ENCODE measurements around the gene SLC38A9.

GRCh38 chr5:55620009-55620765, 91.9 kb downstream of the SLC38A9 start:
- TF ChIP-seq CTCF (IDR thresholded peaks at IDR 0.05) (no peak), POLR2A (IDR thresholded peaks at IDR 0.05) (no peak), EP300 (IDR thresholded peaks at IDR 0.05; ENCODE audit: low read depth) (no peak), POLR2AphosphoS5 (IDR thresholded peaks at IDR 0.05) (no peak)

All from transverse colon (tissue), 4 donors.